Measurements from ENCODE around the gene SLC22A7.

GRCh38 chr6:43347021-43347420 is 49.0 kb downstream of the SLC22A7 start:
- TF ChIP-seq, protein P1, sequence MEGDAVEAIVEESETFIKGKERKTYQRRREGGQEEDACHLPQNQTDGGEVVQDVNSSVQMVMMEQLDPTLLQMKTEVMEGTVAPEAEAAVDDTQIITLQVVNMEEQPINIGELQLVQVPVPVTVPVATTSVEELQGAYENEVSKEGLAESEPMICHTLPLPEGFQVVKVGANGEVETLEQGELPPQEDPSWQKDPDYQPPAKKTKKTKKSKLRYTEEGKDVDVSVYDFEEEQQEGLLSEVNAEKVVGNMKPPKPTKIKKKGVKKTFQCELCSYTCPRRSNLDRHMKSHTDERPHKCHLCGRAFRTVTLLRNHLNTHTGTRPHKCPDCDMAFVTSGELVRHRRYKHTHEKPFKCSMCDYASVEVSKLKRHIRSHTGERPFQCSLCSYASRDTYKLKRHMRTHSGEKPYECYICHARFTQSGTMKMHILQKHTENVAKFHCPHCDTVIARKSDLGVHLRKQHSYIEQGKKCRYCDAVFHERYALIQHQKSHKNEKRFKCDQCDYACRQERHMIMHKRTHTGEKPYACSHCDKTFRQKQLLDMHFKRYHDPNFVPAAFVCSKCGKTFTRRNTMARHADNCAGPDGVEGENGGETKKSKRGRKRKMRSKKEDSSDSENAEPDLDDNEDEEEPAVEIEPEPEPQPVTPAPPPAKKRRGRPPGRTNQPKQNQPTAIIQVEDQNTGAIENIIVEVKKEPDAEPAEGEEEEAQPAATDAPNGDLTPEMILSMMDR (IDR thresholded peaks at IDR 0.05; ENCODE audit: poor library complexity, severe bottlenecking), result no peak
- TF ChIP-seq SMC3 (conservative IDR thresholded peaks at IDR 0.05; ENCODE audit: poor library complexity), result no peak
- no peak for TF ChIP-seq POLR2AphosphoS5 (IDR thresholded peaks at IDR 0.05)
- no peak for TF ChIP-seq EP300 (conservative IDR thresholded peaks at IDR 0.05; ENCODE audit: poor library complexity, severe bottlenecking)
- no peak for TF ChIP-seq RAD21 (conservative IDR thresholded peaks at IDR 0.05)
- no peak for TF ChIP-seq TAF1 (IDR thresholded peaks at IDR 0.05; ENCODE audit: low read depth)
- TF ChIP-seq, protein P2, sequence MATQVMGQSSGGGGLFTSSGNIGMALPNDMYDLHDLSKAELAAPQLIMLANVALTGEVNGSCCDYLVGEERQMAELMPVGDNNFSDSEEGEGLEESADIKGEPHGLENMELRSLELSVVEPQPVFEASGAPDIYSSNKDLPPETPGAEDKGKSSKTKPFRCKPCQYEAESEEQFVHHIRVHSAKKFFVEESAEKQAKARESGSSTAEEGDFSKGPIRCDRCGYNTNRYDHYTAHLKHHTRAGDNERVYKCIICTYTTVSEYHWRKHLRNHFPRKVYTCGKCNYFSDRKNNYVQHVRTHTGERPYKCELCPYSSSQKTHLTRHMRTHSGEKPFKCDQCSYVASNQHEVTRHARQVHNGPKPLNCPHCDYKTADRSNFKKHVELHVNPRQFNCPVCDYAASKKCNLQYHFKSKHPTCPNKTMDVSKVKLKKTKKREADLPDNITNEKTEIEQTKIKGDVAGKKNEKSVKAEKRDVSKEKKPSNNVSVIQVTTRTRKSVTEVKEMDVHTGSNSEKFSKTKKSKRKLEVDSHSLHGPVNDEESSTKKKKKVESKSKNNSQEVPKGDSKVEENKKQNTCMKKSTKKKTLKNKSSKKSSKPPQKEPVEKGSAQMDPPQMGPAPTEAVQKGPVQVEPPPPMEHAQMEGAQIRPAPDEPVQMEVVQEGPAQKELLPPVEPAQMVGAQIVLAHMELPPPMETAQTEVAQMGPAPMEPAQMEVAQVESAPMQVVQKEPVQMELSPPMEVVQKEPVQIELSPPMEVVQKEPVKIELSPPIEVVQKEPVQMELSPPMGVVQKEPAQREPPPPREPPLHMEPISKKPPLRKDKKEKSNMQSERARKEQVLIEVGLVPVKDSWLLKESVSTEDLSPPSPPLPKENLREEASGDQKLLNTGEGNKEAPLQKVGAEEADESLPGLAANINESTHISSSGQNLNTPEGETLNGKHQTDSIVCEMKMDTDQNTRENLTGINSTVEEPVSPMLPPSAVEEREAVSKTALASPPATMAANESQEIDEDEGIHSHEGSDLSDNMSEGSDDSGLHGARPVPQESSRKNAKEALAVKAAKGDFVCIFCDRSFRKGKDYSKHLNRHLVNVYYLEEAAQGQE (IDR thresholded peaks at IDR 0.05; ENCODE audit: borderline replicate concordance), result no peak
- no peak for TF ChIP-seq EZH2 (IDR thresholded peaks at IDR 0.05; ENCODE audit: borderline replicate concordance, insufficient read depth, low read length, poor library complexity, severe bottlenecking)
- no peak for TF ChIP-seq MXI1 (conservative IDR thresholded peaks at IDR 0.05; ENCODE audit: poor library complexity, severe bottlenecking)

All from neural cell (in vitro differentiated cells).